Epithelial cell of esophagus (primary cell): ENCODE measurements around the gene FARS2.

Experiments
- DNase-seq: peaks from one replicate; pipeline ENCODE4 v3.0.0; 2010; ENCODE audit warnings: low read depth
- H3K4me3 ChIP-seq: 2 replicates; pipeline ENCODE4 v1.5.1; 2011; ENCODE audit warnings: mild to moderate bottlenecking, low read length, control low read depth
- TF ChIP-seq, protein P1 (sequence below): IDR thresholded peaks from 2 replicates; pipeline ENCODE4 v1.5.1; 2011; ENCODE audit warnings: low read depth, mild to moderate bottlenecking, low read length, control low read depth, inconsistent platforms; ENCODE audit not compliant: insufficient read depth; ENCODE audit errors: missing control alignments

Gene FARS2

DNA sequence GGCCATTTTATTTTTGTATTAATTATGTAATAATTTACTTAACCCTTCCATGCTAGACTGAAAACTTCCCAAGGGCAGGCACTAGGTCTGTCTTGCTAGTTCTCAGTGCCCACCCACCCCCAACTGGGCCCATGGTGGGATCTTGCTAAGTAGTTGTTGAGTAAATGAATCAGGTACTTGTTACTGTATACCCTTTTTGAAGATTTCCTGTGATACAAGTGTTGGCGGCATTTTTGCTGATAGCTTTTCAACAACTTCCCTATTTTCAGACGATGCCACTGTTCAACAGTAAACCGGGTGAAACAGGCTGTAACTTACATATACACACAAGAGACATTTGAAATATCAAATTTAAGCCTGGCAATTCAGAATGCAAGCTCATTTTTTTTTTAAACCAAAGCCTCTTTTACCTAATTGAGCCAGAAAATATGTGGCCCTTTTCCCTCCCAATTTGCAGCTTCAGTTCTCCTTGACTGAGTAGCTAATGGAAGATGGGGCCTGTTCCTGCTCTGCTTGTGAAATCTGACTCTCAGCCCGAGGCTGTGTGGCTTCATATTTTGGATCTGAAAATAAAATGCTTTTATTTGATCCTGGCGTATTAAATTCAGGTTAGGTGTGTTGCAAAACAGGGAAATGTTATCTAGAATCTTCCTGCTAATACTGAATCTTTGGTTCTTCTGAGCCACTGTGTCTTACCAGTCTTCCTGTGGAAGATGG lies 457.1 kb downstream of the FARS2 start:
- TF ChIP-seq, protein P1, sequence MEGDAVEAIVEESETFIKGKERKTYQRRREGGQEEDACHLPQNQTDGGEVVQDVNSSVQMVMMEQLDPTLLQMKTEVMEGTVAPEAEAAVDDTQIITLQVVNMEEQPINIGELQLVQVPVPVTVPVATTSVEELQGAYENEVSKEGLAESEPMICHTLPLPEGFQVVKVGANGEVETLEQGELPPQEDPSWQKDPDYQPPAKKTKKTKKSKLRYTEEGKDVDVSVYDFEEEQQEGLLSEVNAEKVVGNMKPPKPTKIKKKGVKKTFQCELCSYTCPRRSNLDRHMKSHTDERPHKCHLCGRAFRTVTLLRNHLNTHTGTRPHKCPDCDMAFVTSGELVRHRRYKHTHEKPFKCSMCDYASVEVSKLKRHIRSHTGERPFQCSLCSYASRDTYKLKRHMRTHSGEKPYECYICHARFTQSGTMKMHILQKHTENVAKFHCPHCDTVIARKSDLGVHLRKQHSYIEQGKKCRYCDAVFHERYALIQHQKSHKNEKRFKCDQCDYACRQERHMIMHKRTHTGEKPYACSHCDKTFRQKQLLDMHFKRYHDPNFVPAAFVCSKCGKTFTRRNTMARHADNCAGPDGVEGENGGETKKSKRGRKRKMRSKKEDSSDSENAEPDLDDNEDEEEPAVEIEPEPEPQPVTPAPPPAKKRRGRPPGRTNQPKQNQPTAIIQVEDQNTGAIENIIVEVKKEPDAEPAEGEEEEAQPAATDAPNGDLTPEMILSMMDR, result no peak
- DNase-seq, result no peak
- H3K4me3 ChIP-seq, result no peak overlapping the region

GRCh38 chr6:5723841-5724691 lies 462.8 kb downstream of the FARS2 start:
- TF ChIP-seq, protein P1, result no peak
- no peak overlapping the region for H3K4me3 ChIP-seq
- DNase-seq, result no peak

GRCh38 chr6:5724911-5725310 lies 463.6 kb downstream of the FARS2 start:
- TF ChIP-seq, protein P1, result no peak
- DNase-seq, result no peak
- no peak overlapping the region for H3K4me3 ChIP-seq

GRCh38 chr6:5726976-5727718 lies 465.8 kb downstream of the FARS2 start:
- no peak overlapping the region for H3K4me3 ChIP-seq
- no peak for DNase-seq
- TF ChIP-seq, protein P1, result no peak

GRCh38 chr6:5728351-5729079 lies 467.2 kb downstream of the FARS2 start:
- DNase-seq, result no peak
- H3K4me3 ChIP-seq, result no peak overlapping the region
- TF ChIP-seq, protein P1, result no peak

DNA sequence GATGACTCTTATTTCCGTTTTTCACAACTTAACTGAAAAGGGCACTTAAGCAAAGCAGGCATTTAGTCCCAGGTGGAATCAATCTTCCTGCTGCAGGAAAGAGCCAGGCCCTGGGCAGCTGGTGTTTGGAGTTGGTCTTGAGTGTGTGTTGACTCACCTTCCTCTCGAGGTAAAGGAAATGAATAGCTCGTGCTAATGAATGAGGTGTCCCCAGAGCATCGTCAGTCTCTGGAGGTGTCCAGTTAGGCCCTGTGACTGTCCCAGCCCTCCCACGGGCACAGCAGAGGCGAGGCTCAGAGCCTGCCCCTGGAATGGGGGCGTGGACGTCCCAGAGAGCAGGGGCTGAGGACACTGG lies 467.7 kb downstream of the FARS2 start:
- peak; percentile 90 for DNase-seq
- TF ChIP-seq, protein P1, result no peak

More for the DNA sequence above, 467.7 kb downstream of the FARS2 start:
- no peak overlapping the region for H3K4me3 ChIP-seq
